K562 (cell line): ENCODE data around the gene ST6GALNAC6. TPM values are rescaled to one million over a fixed set of nuclear protein-coding genes. Genes with fewer than 3 reads are reported as not detected.

Experiments
- ATAC-seq: fragments of 200-7000 bp; cut with Tn5 transposase; 3 replicates; pipeline ENCODE4 v1.9.1; 2020; ENCODE audit warnings: moderate library complexity
- BruUV-seq: library from RNA; stranded (reverse); fragments of 400-500 nt; replicated peaks from 2 replicates; lab custom pipeline; 2021; lab: Mats Ljungman, UMichigan
- CTCF ChIA-PET: fragments of 300-600 bp; formaldehyde crosslinking; extraction: SDS; loops from one replicate; lab custom pipeline; 2021; ENCODE audit warnings: low intra/inter-chr PET ratio; lab: Yijun Ruan, JAX
- POLR2A ChIA-PET: fragments of 300-600, 350-650 bp; sonication (Branson Sonifier 250); formaldehyde crosslinking; extraction: SDS; loops from one replicate; lab custom pipeline; 2021; ENCODE audit warnings: antibody characterized with exemption, inconsistent platforms; lab: Yijun Ruan, JAX
- DNase-seq, 4 experiments: peaks; one replicate each; pipeline versions ENCODE4 v3.0.0 to v3.0.0-alpha.2; 2011 to 2018; ENCODE audit warnings: low spot score in 3 of 4, mixed read lengths in 3 of 4; ENCODE audit errors: extremely low read depth in 1 of 4
- FAIRE-seq: peaks from 2 replicates; lab custom pipeline; 2011; peaks lifted over from hg19 to GRCh38; lab: Jason Lieb, UNC
- H2AFZ ChIP-seq: 2 replicates; pipeline ENCODE4 v1.6.0; 2011; ENCODE audit warnings: low read depth, low read length, control low read depth, inconsistent platforms
- H3K27ac ChIP-seq: fragments of 200-600 bp; 3 replicates; pipeline ENCODE4 v1.8.0; 2011; ENCODE audit warnings: low read depth, mild to moderate bottlenecking, control low read depth, inconsistent platforms, low read length, moderate library complexity, mixed read lengths; ENCODE audit errors: extremely low read depth
- H3K27me3 ChIP-seq, 2 experiments: fragments of 300-600 bp in 1 of 2; 2 replicates in 1 of 2; 3 replicates in 1 of 2; pipeline versions ENCODE4 v1.6.0 to v1.8.0; 2011; ENCODE audit warnings: inconsistent platforms in 2 of 2, low read length in 2 of 2, mild to moderate bottlenecking in 1 of 2, mixed read lengths in 1 of 2, moderate library complexity in 1 of 2; ENCODE audit not compliant: control insufficient read depth in 2 of 2, insufficient read depth in 2 of 2
- H3K36me3 ChIP-seq: fragments of 300-600 bp; 3 replicates; pipeline ENCODE4 v1.8.0; 2011; ENCODE audit warnings: mild to moderate bottlenecking, low read length, inconsistent platforms; ENCODE audit not compliant: control insufficient read depth, insufficient read depth
- H3K4me1 ChIP-seq, 2 experiments: fragments of 200-600 bp in 1 of 2; replicated peaks in 1 of 2; 2 replicates in 1 of 2; 3 replicates in 1 of 2; pipeline versions ENCODE4 v1.5.1 to v1.8.0; 2011; ENCODE audit warnings: inconsistent platforms in 2 of 2, low read length in 2 of 2, mild to moderate bottlenecking in 1 of 2, mixed read lengths in 1 of 2, moderate library complexity in 1 of 2; ENCODE audit not compliant: control insufficient read depth in 2 of 2, insufficient read depth in 2 of 2
- H3K4me2 ChIP-seq: 2 replicates; pipeline ENCODE4 v1.6.1; 2011; ENCODE audit warnings: low read length, control low read depth, inconsistent platforms, mixed read lengths; ENCODE audit not compliant: insufficient read depth
- H3K4me3 ChIP-seq: fragments of 200-600 bp; sonication (generic), shearing (Covaris generic); 2 replicates; pipeline ENCODE4 v1.5.1; 2016; ENCODE audit warnings: control low read depth, inconsistent platforms
- H3K79me2 ChIP-seq: fragments of 200-600 bp; 3 replicates; pipeline ENCODE4 v1.8.0; 2011; ENCODE audit warnings: low read length, inconsistent platforms; ENCODE audit not compliant: control insufficient read depth, insufficient read depth
- H3K9ac ChIP-seq, 2 experiments: 2 replicates each; pipeline versions ENCODE4 v1.6.0 to v1.6.1; 2011; ENCODE audit warnings: low read depth in 2 of 2, low read length in 2 of 2, control low read depth in 1 of 2, inconsistent platforms in 1 of 2, mild to moderate bottlenecking in 1 of 2, mixed read lengths in 1 of 2; ENCODE audit not compliant: insufficient read depth in 1 of 2
- H3K9me1 ChIP-seq: one replicate; pipeline ENCODE4 v1.6.0; 2011; ENCODE audit warnings: inconsistent platforms, mild to moderate bottlenecking, low read length, moderate library complexity; ENCODE audit not compliant: control insufficient read depth, insufficient read depth
- H3K9me3 ChIP-seq: replicated peaks from 2 replicates; pipeline ENCODE4 v1.5.1; 2011; ENCODE audit warnings: low read depth, low read length, inconsistent platforms; ENCODE audit not compliant: control insufficient read depth, insufficient read depth
- H4K20me1 ChIP-seq: replicated peaks from 2 replicates; pipeline ENCODE4 v1.6.1; 2011; ENCODE audit warnings: low read length, inconsistent platforms, mixed read lengths; ENCODE audit not compliant: control insufficient read depth, insufficient read depth
- MTA3 ChIP-seq: fragments of 450-650 bp; formaldehyde crosslinking; IDR thresholded peaks from 2 replicates; pipeline ENCODE4 v1.6.1; 2017; ENCODE audit warnings: mild to moderate bottlenecking, borderline replicate concordance
- PHTF2 ChIP-seq: fragments of 250-450 bp; sonication (Bioruptor Pico); IDR thresholded peaks from 2 replicates; pipeline ENCODE4 v1.5.0; 2021; ENCODE audit warnings: mild to moderate bottlenecking
- WGBS: fragments of 100-300 bp; shearing (Covaris generic); methylation state at CpG from one replicate; pipeline ENCODE4 v1.1.6; 2016; ENCODE audit warnings: low coverage, mixed read lengths; ENCODE audit not compliant: insufficient coverage; ENCODE audit errors: missing lambda C conversion rate; 5-methylcytosine and 5-hydroxymethylcytosine counted together
- in situ Hi-C: fragments of 300-500 bp; cut with MboI; formaldehyde crosslinking; loops from 4 replicates; pipeline ENCODE4 v1.15.0; 2018; ENCODE audit warnings: inconsistent platforms, mixed read lengths
- intact Hi-C: fragments of 100-400 bp; cut with micrococcal nuclease; formaldehyde crosslinking; loops from 2 replicates; pipeline ENCODE4 v1.14.2; 2022
- polyA plus RNA-seq, 8 experiments: library from polyadenylated mRNA; depleted of rRNA in 4 of 8; stranded (reverse) in 5 of 8; unstranded in 3 of 8; fragments of >200 nt; fragmentation: Nextera tagmentation in 2 of 8; fragmentation: Illumina TruSeq in 1 of 8; extraction: Ambion mirVana in 2 of 8; extraction: Trizol in 1 of 8; gene quantifications; 2 replicates each; pipeline versions ENCODE4 v1.2.1 to v1.2.3, GENCODE V29; 2011 to 2014; ENCODE audit warnings: inconsistent platforms in 1 of 8, missing spikeins in 1 of 8
- total RNA-seq, 7 experiments: library from RNA; depleted of rRNA in 6 of 7; stranded (reverse); fragments of >200 nt in 6 of 7; fragmentation: Illumina TruSeq in 2 of 7; extraction: Trizol in 2 of 7; gene quantifications; 2 replicates each; pipeline versions ENCODE4 v1.2.1 to v1.2.3, GENCODE V29; 2011 to 2021; ENCODE audit warnings: low replicate concordance in 1 of 7
- TF ChIP-seq, protein P1 (sequence below): fragments of 450-650 bp; IDR thresholded peaks from 2 replicates; pipeline ENCODE4 v1.7.0; 2016; ENCODE audit warnings: borderline replicate concordance
- TF ChIP-seq, protein P2 (sequence below): fragments of 450-650 bp; IDR thresholded peaks from 2 replicates; pipeline ENCODE4 v1.6.1; 2016; ENCODE audit warnings: low read depth, mild to moderate bottlenecking, moderate library complexity
- TF ChIP-seq, protein P3 (sequence below): fragments of 450-650 bp; IDR thresholded peaks from 2 replicates; pipeline ENCODE4 v1.6.1; 2016; ENCODE audit warnings: low read depth

Gene ST6GALNAC6
- total and polyA plus RNA-seq, 9 of the 15 experiments (the other 6 are each of a cell fraction or from before 2014, with no cell fraction given), result 0.13 to 23.0 (median 14.5) TPM

DNA sequence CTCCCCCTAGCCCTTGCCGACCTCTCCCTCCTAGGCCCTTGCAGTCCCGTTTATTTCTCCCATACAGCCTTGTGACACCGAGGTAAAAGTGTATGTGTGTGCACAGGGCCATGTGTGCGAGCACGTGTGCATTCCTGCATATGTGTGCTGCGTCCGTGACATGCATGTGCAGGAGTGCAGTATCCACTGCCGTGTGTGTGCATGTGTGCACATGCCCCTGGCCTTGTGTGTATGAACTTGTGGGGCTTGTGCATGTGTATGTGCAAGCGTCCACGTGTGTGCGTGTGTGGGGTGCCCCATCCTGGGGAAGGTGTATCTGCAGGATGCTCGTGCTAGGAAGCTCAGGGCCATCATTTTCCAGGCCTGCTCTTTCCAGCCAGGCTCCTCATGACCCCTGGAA, 28.5 kb downstream of the ST6GALNAC6 start:
- TF ChIP-seq, protein P1, sequence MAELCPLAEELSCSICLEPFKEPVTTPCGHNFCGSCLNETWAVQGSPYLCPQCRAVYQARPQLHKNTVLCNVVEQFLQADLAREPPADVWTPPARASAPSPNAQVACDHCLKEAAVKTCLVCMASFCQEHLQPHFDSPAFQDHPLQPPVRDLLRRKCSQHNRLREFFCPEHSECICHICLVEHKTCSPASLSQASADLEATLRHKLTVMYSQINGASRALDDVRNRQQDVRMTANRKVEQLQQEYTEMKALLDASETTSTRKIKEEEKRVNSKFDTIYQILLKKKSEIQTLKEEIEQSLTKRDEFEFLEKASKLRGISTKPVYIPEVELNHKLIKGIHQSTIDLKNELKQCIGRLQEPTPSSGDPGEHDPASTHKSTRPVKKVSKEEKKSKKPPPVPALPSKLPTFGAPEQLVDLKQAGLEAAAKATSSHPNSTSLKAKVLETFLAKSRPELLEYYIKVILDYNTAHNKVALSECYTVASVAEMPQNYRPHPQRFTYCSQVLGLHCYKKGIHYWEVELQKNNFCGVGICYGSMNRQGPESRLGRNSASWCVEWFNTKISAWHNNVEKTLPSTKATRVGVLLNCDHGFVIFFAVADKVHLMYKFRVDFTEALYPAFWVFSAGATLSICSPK, result no peak
- TF ChIP-seq MTA3 (no peak), PHTF2 (CRISPR knock-in tag) (no peak)
- TF ChIP-seq, protein P2, sequence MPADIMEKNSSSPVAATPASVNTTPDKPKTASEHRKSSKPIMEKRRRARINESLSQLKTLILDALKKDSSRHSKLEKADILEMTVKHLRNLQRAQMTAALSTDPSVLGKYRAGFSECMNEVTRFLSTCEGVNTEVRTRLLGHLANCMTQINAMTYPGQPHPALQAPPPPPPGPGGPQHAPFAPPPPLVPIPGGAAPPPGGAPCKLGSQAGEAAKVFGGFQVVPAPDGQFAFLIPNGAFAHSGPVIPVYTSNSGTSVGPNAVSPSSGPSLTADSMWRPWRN, result no peak
- TF ChIP-seq, protein P3, sequence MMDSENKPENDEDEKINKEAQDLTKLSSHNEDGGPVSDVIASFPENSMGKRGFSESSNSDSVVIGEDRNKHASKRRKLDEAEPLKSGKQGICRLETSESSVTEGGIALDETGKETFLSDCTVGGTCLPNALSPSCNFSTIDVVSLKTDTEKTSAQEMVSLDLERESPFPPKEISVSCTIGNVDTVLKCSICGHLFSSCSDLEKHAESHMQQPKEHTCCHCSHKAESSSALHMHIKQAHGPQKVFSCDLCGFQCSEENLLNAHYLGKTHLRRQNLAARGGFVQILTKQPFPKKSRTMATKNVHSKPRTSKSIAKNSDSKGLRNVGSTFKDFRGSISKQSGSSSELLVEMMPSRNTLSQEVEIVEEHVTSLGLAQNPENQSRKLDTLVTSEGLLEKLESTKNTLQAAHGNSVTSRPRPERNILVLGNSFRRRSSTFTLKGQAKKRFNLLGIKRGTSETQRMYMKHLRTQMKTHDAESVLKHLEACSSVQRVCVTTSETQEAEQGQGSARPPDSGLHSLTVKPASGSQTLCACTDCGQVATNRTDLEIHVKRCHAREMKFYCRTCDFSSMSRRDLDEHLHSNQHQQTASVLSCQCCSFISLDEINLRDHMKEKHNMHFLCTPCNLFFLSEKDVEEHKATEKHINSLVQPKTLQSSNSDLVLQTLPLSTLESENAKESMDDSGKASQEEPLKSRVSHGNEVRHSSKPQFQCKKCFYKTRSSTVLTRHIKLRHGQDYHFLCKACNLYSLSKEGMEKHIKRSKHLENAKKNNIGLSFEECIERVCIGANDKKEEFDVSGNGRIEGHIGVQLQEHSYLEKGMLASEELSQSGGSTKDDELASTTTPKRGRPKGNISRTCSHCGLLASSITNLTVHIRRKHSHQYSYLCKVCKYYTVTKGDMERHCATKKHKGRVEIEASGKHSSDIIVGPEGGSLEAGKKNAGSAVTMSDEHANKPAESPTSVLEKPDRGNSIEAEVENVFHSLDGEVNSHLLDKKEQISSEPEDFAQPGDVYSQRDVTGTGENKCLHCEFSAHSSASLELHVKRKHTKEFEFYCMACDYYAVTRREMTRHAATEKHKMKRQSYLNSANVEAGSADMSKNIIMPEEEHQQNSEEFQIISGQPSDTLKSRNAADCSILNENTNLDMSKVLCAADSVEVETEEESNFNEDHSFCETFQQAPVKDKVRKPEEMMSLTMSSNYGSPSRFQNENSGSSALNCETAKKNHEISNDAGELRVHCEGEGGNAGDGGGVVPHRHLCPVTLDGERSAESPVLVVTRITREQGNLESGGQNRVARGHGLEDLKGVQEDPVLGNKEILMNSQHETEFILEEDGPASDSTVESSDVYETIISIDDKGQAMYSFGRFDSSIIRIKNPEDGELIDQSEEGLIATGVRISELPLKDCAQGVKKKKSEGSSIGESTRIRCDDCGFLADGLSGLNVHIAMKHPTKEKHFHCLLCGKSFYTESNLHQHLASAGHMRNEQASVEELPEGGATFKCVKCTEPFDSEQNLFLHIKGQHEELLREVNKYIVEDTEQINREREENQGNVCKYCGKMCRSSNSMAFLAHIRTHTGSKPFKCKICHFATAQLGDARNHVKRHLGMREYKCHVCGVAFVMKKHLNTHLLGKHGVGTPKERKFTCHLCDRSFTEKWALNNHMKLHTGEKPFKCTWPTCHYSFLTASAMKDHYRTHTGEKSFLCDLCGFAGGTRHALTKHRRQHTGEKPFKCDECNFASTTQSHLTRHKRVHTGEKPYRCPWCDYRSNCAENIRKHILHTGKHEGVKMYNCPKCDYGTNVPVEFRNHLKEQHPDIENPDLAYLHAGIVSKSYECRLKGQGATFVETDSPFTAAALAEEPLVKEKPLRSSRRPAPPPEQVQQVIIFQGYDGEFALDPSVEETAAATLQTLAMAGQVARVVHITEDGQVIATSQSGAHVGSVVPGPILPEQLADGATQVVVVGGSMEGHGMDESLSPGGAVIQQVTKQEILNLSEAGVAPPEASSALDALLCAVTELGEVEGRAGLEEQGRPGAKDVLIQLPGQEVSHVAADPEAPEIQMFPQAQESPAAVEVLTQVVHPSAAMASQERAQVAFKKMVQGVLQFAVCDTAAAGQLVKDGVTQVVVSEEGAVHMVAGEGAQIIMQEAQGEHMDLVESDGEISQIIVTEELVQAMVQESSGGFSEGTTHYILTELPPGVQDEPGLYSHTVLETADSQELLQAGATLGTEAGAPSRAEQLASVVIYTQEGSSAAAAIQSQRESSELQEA, result no peak
- TF ChIP-seq, all 486 proteins: peak for 0
- ChIA-PET POLR2A (interaction anchor here (1.2 to 1.6 kb wide), 2 partner anchors 8 to 102 kb away, joined by 4 to 5 read pairs; no protein-coding TSS in a partner anchor), CTCF (interaction anchor here (0.8 to 4.0 kb wide), 3 partner anchors 66 to 135 kb away, joined by 3 to 34 read pairs (median 31); partner anchors contain the start of genes CDK9 and TOR2A)
- Histone ChIP-seq H3K27me3 (no peaks in the 10 kb centered on the region), H3K4me1 (peaks cover 5 to 68% of the 10 kb centered on the region in 2 experiments), H3K27ac (no peak overlapping the region), H2AFZ (no peak overlapping the region), H3K4me3 (no peak overlapping the region), H3K4me2 (no peak overlapping the region), H3K36me3 (peaks cover 18% of the 10 kb centered on the region; the same call in 2 of the 3 replicates), H3K9ac (no peak overlapping the region), H4K20me1 (no peaks in the 10 kb centered on the region), H3K79me2 (no peaks in the 10 kb centered on the region), H3K9me3 (no peaks in the 10 kb centered on the region), H3K9me1 (no peaks in the 10 kb centered on the region)
- 80% methylated on average over 12 of the region's 12 CpGs for WGBS
- intact Hi-C loops (loop anchor here (1.0 to 10.0 kb wide), 5 partner anchors 69 to 276 kb away; partner anchors contain the start of genes FPGS and TOR2A), in situ Hi-C loops (loop anchor here (5.0 to 10.0 kb wide), 3 partner anchors 64 to 276 kb away; partner anchors contain the start of gene TOR2A)
- no peak for DNase-seq
- no peak for ATAC-seq
- no TSS peak for BruUV-seq
- FAIRE-seq, result no peak
